AG08396 (cell line): ENCODE data around the gene UNC119B.
"Not testable (repeated sequence)": the region's sequence is repeated elsewhere in the genome, so short reads cannot be mapped to it uniquely, and the experiment has no call there.

Experiments used
- DNase-seq: peaks from one replicate; pipeline ENCODE4 v3.0.0; 2012; ENCODE audit warnings: low spot score, mixed read lengths

Gene UNC119B

DNA sequence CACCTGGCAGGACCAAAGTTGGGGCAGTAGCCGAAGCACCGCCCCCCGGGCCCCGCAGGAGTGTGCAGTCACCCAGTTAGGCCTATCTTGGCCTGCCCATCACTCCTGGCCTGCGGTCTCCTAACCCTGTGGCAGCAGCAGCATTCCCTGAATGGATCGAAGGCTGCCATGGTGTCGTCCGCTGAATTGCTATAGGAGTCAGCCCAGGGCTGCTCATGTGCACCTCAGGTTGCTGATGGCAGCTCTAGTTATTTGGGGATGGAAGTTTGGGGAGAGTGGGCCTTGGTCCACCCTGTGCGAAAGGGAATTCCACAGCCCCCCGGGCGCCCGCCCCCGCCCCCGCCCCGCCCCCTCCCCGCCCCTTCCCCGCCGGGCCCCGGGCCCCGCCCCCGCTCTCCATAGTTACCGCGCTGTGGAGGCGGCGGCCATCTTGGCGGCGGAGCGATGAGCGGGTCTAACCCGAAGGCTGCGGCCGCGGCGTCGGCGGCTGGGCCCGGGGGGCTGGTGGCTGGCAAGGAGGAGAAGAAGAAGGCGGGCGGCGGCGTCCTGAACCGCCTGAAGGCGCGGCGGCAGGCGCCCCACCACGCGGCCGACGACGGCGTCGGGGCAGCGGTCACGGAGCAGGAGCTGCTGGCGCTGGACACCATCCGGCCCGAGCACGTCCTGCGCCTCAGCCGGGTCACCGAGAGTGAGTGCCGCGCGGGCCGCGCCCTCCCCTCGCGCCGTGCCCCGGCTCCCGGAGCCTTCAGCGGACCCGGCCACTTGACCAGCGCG, at the start of gene UNC119B:
UNC119B (plus strand) TSS at position 428 of the 774 bp plus-strand sequence; CDS start at position 445, 17 bp downstream.
- DNase-seq: peak; percentile 91

DNA sequence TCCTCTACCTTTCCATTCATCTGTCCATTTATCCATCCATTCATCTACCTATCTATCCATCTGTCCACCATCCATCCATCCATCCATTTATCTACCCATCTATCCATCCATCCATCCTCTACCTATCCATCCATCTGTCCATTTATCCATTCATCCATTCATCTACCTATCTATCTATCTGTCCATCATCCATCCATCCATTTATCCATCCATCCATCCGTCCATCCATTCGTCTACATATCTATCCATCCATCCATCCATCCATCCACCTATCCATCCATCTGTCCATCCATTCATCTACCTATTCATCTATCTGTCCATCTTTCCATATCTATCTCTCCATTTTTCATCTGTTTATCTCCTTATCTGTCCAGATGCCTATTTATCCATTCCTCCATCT, 48.8 kb upstream of the UNC119B start:
- DNase-seq: no peak

DNA sequence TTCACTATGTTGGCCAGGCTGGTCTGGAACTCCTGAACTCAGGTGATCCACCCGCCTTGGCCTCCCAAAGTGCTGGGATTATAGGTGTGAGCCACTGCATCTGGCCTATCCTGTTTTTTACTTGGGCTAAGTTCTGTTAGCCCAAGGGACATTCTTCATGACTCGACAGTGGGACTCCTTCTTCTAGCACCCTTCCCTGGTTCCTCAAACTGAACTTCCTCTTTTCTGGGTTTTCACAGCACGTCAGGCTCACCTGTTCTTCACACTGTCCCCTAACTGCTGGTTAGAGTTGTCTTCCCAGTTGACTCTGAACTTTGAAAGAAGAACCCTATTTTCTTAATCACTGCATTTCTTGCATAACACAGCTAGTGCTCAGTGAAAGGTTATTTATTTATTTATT, 47.4 kb upstream of the UNC119B start:
- DNase-seq: no peak

GRCh38 chr12:120663741-120664140, 46.5 kb upstream of the UNC119B start:
- DNase-seq: no peak

DNA sequence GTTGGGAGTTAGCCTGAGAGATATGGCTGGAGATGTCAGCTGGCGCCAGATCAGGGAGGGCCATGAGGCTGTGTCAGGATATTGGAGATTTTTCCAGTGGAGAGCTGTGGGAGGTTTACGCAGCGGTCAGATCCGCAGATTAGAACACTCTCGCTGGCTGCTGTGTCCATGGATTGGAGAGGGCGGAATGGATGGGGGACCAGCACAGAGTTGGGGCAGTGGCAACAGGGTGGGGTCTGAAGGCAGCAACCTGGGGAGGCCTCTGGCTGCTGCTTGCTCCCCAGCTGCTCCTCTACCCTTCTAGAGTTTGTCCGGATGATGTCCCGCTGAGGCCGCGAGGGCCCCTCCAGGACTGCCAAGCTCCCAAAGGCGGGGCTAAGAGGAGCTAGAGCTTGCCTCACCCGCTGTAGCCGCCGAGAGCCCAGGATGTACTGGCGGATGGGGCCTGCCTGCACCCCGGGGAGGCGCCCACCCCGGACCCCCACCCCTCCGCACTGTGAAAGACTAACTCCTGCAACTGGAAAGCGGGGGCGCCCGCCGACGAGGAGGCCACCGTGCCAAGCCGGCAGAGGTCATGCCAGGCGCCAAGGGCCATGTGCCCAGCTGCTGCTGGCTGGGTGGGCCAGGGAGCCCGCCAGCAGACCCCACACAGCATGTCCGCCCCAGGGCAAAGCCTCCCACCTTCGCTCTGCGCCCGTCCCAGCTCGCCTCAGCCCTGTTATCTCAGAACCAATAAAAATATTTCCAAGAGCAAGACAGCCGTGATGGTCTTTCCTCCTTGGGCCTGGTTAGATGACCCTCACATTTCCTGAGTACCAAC, 43.5 kb upstream of the UNC119B start:
- no peak for DNase-seq

DNA sequence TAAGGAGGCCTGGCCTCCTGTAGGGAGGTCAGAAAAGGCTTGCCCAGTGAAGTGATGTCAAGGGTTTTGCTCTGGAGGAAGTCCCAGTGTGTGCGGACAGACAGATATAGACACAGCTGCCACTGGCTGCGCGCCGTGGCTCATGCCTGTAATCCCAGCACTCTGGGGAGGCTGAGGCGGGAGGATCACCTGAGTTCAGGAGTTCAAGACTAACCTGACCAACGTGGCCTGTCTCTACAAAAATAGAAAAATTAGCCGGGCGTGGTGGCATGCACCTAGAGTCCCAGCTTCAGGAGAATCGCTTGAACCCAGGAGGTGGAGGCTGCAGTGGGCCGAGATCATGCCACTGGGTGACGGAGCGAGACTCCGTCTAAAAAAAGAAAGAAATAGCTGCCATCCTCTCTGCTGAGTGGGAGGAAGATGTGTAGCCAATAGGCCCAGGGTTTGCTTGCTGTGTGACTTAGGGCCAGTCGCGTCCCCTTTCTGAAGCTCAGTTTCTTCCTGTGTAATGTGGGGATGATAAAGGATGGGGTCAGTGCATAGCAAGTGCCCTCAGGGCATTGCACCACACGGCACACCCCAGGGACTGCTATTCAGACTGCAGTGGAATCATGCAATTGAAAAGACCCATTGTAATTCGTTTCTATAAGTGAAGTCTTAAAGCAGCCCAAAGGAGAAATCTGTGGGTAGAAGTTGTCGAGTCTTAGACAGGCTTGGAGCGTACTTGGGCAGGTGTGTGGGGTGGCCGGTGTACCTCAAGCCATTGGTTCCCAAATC, 42.0 kb upstream of the UNC119B start:
- no peak for DNase-seq

DNA sequence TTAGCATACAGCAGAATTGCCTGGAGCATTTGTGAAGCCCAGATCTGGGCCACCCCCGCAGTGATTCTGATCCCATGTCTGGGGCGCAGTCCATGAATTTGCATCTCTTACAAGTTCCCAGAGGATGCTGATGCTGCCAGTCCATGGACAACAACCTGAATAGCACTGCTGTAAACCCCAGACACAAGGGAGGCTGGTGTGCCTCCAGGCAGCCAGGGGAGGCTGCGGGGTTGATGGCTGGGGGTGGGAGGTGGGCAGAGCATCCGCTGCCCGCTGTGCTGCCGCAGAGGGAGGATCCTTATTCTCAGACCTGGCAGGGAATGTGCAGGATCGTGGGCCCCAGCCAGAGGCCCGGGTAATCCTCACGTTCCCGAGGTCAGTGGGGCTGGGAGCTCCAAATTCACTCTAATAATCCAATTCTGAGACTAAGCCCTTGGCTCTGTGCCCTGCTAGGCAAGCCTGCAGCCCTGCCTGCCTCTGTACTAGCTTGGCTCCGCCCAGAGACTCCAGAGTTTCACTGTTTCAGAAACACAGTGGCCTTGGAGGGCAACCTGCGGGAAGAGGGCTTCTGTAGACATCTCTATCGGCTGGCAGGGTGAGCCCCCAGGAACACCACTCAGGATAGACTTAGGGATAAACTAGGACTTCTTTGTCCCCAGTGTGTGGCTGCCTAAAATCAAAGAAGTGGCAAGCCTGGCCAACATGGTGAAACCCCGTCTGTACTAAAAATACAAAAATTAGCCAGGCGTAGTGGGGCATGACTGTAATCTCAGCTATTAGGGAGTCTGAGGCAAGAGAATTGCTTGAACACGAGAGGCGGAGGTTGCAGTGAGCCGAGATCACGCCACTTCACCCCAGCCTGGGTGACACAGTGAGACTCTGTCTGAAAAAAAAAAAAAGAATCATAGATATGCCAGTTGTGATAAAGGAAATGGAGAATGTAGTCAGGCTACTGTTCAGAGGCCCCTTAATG, 41.1 kb upstream of the UNC119B start:
- DNase-seq: peak; percentile 74

DNA sequence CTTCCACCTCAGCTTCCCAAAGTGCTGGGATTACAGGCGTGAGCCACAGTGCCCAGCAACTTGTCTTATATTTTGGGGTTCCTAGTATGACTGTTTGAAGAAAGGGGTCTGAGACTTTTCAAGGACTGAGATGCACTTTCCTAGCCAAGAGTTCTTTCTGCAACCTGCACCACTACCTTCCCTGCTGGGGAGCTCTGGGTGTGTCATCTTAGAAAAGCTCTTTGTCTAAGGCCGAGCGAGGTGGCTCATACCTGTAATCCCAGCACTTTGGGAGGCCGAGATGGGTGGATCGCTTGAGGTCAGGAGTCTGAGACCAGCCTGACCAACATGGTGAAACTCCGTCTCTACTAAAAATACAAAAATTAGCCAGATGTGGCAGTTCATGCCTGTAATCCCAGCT, 40.0 kb upstream of the UNC119B start:
- not testable (repeated sequence) for DNase-seq

GRCh38 chr12:120670667-120671066, 39.6 kb upstream of the UNC119B start:
- DNase-seq: no peak

DNA sequence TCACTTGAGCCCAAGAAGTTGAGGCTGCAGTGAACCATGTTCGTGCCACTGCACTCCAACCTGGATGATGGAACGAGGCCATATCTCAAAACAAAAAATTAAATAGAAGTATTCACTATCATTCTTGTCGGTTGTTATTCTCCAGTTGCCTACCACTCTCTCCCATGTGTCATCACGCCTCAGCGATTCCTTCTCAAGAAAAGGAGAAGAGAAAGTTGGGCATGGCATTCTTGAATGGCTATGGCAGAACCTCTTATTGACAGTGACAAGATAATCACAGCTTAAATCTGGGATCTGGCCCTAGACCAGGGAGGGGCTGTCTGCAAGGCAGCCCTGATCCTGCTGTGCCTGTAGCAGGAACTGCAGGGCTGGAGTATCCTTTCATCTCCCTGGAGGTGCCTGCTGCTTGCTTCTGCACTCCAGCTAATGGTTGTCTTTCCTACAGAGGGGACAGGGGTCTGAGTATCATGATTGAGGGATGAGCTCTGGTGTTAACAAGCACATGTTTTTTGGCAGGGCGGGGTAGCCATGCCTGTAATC, 36.1 kb upstream of the UNC119B start:
- DNase-seq: no peak

DNA sequence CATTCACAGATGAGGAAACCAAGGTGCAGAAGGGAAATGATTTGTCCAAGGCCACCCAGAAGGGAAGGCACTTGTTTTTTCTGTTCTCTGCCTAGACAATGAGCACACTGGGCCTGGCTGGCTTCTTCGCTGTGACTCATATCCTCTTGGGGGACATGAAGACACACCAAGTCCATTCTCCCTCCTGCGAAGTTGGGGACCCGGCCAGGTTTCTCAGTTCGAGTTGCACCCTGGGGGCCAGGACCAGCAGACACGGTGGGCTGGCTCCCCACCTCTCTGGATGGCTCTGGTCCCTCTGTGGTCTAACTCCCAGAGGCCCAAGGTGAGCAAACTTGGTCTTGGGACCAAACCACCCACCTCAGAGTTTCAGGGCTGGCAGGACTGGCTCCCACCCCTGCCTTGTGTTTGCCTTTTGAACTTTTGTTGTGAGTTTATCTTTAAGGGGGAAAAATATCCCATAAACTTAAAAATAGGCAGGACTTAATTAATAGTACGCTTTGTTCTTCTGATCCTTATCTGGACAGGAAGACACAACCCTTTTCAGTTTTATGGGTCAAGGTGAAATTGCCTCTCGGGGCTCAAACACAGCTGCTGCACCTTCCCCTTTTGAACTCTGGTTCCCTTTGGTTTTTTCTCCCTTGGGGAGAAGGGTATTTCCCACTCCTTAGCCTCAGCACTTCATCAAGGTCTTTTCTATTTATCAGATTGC, 32.3 kb upstream of the UNC119B start:
- no peak for DNase-seq

- no peak for DNase-seq
These were observed 31.7 kb upstream of the UNC119B start for GRCh38 chr12:120678572-120678971.

GRCh38 chr12:120680165-120680738, 30.0 kb upstream of the UNC119B start:
- DNase-seq: no peak

DNA sequence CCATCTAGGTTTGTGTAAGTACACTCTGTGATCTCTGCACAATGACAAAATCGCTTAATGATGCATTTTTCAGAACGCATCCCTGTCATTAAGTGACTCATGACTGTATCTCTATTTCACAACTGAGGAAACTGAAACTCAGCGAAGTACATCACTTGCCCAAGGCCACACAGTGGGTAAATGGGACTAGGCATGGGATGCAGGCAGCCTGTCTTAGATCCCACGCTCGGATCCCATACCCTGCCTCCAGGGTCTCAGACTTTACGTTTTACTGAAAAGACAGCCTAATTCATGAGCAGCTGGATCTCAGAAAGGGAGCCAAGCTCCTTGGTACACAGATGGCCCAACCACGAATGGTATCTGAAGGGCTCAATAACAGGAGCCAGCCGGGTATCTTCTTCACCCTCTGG, 25.7 kb upstream of the UNC119B start:
- no peak for DNase-seq

- DNase-seq: no peak
These were observed 24.7 kb upstream of the UNC119B start for GRCh38 chr12:120685522-120685921.

- peak; percentile 97 for DNase-seq
These were observed 24.0 kb upstream of the UNC119B start for GRCh38 chr12:120686151-120686689.

GRCh38 chr12:120686690-120687577, 23.3 kb upstream of the UNC119B start, which contains the start of gene MLEC:
Gene MLEC (plus strand): TSS chr12:120687149. CDS start chr12:120687297, 148 bp downstream.
- DNase-seq: peak; percentile 100

DNA sequence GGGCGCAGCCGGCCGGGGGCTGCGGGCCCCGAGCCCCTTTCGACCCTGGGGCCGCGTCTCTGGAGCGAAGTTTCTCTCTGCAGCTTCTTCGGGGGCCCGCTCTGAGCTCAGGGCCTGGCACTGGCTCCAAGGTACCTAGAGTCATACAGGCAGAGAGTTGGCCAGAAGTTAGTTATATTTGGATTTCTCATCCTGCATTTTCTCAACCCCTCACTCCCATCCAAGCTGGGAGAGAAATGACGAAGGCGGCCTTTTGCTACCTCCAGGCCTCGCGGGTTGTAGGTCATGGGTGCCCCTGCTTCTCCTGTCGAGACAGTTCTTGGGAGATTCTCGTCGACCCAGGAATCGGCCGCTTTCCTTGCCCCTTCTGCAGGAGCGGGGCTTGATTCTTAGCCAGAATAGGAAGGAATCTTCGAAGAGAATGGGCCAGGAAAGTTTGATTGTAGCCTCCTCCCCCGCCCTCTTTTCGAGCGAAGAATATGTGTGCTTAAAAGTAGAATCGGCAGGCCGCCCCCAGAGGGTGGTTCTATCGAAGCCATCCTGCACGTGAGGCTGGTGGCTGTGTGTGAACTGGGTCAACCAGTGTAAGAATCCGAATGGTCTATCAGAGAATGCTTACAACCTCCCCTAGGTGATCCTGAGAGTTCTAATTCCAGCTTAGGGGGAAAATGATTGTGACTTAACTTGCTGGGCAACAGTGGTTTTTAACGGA, 22.5 kb upstream of the UNC119B start:
- DNase-seq: peak; percentile 37
